ENCODE data around the gene CDH13.

- TF ChIP-seq POLR2A (IDR thresholded peaks at IDR 0.05; ENCODE audit: low read depth), result no peak
- no peak for TF ChIP-seq POLR2AphosphoS5 (IDR thresholded peaks at IDR 0.05)
- TF ChIP-seq CTCF (IDR thresholded peaks at IDR 0.05), result no peak
- no peak for TF ChIP-seq EP300 (IDR thresholded peaks at IDR 0.05)
Measured at GRCh38 chr16:83660282-83660681, 1033.5 kb downstream of the CDH13 start.

Measured in esophagus muscularis mucosa (tissue), 4 donors.